GM21825 (cell line): ENCODE measurements around the gene ZG16.
A peak's percentile ranks its signal among the peaks of the same experiment; 100 is the strongest.
"Not testable (repeated sequence)": the region's sequence is repeated elsewhere in the genome, so short reads cannot be mapped to it uniquely, and the experiment has no call there.

ENCODE experiments used
- ATAC-seq: cut with Tn5 transposase; IDR thresholded peaks from one replicate; pipeline ENCODE4 v1.9.1; 2021; ENCODE audit warnings: mild to moderate bottlenecking, moderate library complexity; ENCODE audit not compliant: unreplicated experiment

ZG16 gene

GRCh38 chr16:29783094-29783953 lies 5.3 kb downstream of the ZG16 start:
- ATAC-seq: not testable (repeated sequence)

GRCh38 chr16:29784157-29784556 lies 6.1 kb downstream of the ZG16 start:
- ATAC-seq: no peak

GRCh38 chr16:29784901-29785500 lies 6.9 kb downstream of the ZG16 start:
- no peak for ATAC-seq

GRCh38 chr16:29787155-29787554 lies 9.1 kb downstream of the ZG16 start:
- ATAC-seq: not testable (repeated sequence)

GRCh38 chr16:29789775-29790182 lies 11.7 kb downstream of the ZG16 start:
- ATAC-seq: no peak

GRCh38 chr16:29790183-29790948 lies 12.3 kb downstream of the ZG16 start, which contains the start of gene KIF22:
Gene KIF22, plus strand, starts transcription at chr16:29790751. Its CDS starts 9 bp downstream, at chr16:29790760.
- peak; percentile 89 for ATAC-seq

- ATAC-seq: no peak
Observed at GRCh38 chr16:29790949-29791844, 13.1 kb downstream of the ZG16 start.

GRCh38 chr16:29791845-29792807 lies 14.1 kb downstream of the ZG16 start:
- ATAC-seq: no peak

GRCh38 chr16:29793153-29793552 lies 15.1 kb downstream of the ZG16 start:
- not testable (repeated sequence) for ATAC-seq

GRCh38 chr16:29794231-29794710 lies 16.2 kb downstream of the ZG16 start:
- ATAC-seq: no peak

- ATAC-seq: no peak
Observed at GRCh38 chr16:29802416-29802935, 24.4 kb downstream of the ZG16 start.

- no peak for ATAC-seq
Observed at GRCh38 chr16:29804020-29804419, 26.0 kb downstream of the ZG16 start.

GRCh38 chr16:29804455-29805231 lies 26.6 kb downstream of the ZG16 start:
- no peak for ATAC-seq

- peak; percentile 49 for ATAC-seq
Observed at GRCh38 chr16:29805232-29806098, 27.4 kb downstream of the ZG16 start.

GRCh38 chr16:29806099-29806579 lies 28.1 kb downstream of the ZG16 start, which contains the start of gene MAZ:
Gene MAZ, plus strand, starts transcription at chr16:29806529. Its CDS starts 173 bp downstream, at chr16:29806702.
- ATAC-seq: no peak

- ATAC-seq: no peak
Observed at GRCh38 chr16:29806641-29807425, 28.8 kb downstream of the ZG16 start.
